Measurements from ENCODE around the gene DNAJC3. TPM values are rescaled to one million over a fixed set of nuclear protein-coding genes. Genes with fewer than 3 reads are reported as not detected.
"Not testable (repeated sequence)": the region's sequence is repeated elsewhere in the genome, so short reads cannot be mapped to it uniquely, and the experiment has no call there.

DNAJC3 gene, protein sequence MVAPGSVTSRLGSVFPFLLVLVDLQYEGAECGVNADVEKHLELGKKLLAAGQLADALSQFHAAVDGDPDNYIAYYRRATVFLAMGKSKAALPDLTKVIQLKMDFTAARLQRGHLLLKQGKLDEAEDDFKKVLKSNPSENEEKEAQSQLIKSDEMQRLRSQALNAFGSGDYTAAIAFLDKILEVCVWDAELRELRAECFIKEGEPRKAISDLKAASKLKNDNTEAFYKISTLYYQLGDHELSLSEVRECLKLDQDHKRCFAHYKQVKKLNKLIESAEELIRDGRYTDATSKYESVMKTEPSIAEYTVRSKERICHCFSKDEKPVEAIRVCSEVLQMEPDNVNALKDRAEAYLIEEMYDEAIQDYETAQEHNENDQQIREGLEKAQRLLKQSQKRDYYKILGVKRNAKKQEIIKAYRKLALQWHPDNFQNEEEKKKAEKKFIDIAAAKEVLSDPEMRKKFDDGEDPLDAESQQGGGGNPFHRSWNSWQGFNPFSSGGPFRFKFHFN
- polyA plus RNA-seq (2013, experiment 1 of 2; ENCODE audit: insufficient read length): 28.0 TPM
- polyA plus RNA-seq (2013, experiment 2 of 2; ENCODE audit: insufficient read length): 27.1 TPM

DNA sequence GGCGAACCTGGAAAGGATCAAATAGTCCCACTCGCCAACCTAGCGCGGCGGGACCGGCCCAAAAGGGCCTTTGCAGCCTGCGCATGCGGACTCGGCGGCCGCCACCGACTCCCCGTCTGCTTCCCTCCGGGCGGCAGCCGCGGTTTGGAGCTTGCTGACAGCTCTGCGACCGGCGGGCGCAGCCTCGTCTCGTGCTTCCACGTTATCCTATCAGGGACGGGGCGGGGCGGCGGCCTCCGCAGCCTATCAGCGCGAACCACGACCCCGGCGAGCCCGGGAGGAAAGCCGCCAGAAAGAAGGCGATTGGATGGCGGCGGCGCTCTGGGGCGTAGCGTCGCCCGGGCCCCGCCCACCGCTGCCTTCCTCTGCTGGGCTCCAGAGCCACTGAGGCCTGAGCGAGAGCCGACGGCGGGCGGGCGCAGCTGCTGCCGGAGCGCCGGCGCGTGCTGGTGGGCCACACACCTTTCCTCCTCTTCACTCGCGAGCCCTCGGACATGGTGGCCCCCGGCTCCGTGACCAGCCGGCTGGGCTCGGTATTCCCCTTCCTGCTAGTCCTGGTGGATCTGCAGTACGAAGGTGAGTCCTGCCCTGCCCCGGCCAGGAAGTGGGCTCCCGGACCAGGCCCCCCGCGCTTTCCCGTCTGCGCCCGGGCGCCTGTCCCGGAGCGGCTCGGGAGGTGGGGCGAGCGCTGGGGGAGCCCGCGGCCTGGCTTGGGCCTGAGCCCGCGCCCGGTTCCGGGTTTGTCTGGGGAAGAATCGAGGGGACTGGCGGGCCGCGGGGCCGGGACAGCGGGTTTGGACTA, at the start of gene DNAJC3:
Gene DNAJC3 (plus strand): TSS at position 378 of the 802 bp plus-strand sequence. CDS start 117 bp downstream, at position 495.
- peak; percentile 97 for DNase-seq

DNA sequence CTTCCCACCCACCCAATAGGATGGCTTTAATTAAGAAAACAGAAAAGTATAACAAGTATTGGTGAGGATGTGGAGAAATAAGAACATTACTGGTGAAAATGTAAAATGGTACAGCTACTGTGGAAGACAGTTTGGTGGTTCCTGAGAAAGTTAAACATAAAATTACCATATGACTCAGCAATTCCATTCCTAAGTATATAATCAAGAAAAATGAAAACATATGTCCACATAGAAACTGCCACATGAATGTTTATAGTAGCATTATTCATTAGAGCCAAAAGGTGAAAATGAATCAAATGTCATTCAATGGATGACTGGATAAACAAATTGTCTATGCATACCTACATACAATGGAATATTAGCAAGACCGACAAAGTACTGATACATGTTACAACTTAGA, 49.3 kb upstream of the DNAJC3 start:
- DNase-seq: peak; percentile 70

DNA sequence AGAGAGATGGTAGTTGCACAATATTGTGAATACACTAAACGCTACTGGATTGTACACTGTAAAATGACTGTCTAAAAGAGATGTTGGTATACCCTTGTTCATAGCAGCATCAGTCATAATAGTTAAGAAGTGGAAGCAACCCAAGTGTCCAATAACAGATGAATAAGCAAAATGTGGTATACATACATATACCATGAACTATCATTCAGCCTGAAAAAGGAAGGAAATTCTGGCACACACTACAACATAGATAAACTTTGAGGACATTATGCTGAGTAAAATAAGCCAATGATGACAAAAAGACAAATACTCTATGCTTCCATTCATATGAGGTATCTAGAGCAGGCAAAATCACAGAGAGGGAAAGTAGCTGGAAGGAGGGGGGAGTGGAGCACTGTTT, 48.5 kb upstream of the DNAJC3 start:
- DNase-seq: no peak

DNA sequence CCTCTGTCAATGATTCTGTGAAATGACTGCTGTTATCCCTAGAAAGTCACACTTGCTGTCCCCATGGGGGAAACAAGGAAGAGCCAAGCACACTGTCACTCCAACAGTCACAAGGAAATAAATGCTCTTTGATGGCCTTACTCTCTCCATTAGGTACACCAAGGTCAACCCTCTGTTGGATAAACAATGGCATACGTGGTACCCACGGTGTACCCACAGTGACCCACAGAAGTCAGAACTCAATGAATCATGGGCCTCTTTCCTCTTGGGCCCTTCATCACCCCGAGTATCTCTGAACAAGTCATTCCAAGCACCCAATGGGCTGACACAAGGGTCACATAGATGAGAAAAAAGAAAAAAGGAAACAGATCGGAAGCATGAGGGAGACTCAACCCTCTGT, 47.9 kb upstream of the DNAJC3 start:
- no peak for DNase-seq

DNA sequence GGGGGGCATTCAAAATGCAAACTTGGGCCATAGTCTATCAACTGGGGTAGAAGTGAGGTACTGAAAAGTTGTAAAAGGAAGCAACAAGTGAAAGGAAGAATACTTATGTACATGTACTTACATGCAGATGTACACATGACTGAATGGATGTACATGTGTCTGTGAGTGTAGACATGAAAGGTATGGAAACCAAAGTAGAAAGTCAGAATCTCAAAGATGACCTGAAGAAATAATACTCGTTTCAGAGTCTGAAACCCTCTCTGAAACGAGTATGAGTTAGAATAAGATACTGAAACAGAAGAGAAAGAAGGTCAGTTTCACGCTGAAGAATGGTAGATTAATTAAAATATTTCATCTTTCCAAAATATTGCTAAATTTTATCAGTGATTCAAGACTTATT, 46.3 kb upstream of the DNAJC3 start:
- no peak for DNase-seq

DNA sequence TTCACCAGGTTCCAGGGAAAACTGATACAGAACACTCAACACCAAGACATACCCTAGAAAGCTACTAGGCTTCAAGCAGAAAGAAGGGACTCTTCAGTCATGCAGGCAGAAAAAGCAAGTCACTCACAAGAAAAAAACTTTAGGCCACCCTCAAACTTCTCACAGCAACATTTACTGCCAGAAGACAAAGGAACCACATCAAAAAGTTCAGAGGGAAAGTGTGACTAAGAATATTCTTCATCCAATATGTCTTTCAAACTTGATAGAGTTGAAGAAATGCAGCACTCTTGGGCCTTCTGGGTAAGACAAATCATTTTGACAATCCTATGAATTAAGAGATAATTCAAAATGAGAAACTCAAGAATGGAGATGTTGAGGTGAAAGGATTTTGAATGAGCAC, 40.1 kb upstream of the DNAJC3 start:
- no peak for DNase-seq

DNA sequence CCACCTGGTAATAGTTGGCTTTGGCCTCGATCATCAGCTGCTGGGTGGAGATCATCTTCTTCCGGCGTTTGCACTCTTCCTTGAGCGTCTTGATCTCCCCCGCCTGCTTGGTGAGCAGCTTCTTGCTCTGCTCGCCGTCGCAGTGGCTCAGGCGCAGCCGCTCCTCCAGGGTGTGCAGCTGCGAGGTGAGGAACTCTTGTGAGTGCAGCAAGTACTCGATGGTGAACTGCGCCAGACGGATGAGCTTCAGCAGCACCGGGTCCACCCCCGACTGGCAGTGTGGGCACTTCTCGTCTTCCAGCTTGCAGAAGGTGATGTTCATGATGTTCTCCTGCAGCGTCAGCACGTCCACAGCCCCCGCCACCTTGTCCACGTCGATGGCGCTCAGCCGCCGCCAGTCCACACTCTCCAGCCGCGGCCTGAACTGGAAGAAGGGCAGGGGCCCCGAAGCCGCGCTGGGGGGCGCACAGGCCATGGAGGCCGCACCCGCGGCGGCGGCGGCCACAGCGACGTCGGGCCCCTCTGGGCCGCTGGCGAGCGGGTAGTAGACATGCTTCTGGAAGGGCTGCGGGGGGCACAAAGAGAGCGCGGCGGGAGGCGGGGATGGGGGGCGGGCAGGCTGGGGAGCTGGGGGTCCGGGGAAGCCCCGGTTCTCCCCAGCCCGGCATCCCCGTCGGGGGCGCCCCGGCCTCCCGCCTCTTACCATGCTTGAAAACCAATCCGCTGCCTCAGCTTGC, 35.5 kb upstream of the DNAJC3 start:
- DNase-seq: no peak

DNA sequence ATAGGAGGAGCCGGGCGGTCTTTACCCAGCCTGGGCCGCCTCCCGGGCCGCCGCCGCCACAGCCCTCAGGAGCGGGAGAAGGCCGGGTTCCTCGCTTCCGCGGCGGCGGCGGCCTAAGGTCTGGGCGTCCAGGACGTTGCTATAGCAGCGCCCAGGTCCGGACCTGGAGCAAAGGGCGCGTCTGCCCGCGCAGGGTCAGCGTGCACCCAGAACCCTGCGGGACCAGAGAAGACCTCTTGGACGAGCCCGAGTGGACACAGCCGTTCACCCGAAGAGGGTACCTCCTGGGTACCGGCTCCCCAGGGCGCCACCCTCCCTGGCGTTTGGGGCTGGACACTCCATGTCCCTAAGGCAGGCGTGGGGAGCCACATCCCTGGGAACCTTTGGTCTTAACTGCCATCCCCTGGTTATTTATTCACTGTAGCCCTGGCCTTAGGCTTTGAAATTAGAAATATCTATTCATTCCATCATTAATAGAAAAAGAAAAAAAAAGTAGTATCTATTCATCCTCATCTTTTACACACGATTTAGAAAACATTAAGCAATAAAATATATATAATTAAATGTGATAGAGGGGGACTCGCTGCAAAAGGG, 34.8 kb upstream of the DNAJC3 start:
- DNase-seq: peak; percentile 59

DNA sequence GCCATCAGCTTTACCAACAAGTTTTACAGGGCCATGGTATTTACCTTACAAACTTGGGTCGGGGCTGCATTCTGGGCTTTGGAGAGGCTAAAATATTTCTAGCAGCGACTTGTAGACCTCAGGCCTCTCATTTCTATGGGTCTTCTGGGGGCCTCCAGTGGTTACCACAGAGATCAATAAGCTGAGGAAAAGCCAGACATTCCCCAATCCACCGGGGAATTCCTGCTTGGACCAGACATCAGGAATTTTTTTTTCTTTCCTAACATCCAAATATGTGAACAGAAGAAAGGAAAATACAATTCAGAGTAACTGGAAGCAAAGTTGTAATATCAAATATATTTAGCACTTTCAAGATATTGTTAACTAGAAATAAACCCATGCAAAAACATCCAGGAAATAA, 33.9 kb upstream of the DNAJC3 start:
- peak; percentile 19 for DNase-seq

DNA sequence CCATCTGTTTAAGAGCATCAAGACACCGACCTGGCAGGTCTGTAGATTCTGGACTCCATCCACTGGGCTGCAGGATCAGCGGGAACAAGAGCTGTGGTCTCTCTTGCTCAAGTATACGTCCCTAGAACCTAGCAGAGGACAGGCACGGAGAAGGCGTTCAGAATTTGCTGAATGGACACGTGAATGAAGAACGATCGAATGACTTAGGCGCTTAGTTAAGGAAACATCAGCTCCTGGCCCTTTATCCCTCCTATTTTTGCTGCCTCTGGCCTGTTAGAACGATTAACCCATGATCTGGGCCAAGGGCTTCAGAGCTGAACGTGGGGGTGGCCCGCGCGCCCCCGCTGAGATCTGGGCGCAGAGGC, 33.4 kb upstream of the DNAJC3 start:
- peak; percentile 33 for DNase-seq

DNA sequence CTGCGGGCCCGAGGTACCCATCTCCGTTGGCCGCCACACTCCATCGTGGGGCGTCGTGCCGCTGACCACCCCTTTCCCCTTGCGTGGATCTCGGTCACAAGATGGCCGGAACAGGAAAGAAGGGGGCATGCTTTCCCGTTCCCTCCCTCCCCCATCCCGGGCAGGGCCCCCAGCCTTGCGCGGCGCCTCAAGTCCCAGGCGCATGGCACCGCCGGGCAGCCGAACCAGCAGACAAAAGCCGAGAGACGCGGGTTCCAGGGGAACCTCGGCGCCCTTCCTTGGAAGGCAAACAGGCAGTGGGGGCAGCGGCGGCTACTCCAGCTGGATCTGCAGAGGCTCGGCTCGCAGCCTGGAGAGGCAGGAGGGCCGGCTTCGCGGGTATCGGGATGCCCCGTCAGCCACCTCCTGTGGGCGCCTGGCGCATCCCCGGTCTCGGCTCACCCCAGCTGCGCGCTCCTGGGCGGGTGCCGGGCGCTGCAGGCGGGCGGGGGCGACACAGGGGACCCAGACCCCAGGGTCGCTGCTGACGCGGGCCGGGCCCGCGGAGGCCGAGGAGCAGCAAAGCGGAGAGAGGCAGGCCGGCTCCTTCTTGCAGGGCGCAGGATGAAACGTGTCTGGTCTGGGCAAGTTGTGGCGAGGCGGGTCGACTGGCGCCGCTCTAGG, 32.9 kb upstream of the DNAJC3 start:
- DNase-seq: peak; percentile 47

DNA sequence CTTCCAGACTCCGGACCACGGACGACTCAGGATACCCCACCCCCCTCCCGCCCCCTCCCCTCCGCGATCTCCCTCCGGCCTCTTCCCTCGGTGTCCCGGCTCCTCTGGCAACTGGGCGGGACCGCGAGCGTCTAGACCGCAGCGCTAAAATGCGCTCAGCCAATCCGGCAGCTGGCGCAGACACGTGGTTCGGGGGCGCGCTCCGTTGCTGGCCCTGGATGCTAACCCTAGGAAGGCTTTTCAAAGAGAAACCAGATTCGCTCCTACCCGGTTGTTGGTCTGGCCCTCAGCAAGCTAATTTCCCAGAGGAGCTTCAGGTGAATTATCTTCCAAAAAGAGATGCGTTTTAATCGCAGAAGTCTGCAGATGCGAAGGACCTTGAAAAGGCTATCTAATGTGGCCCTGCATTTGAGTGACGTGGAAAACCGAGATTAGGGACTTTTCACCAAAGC, 32.3 kb upstream of the DNAJC3 start, which contains the start of gene DZIP1:
Gene DZIP1 (minus strand): TSS at position 106 of the 452 bp plus-strand sequence. CDS start 2,677 bp downstream, outside the sequence.
- peak; percentile 83 for DNase-seq

DNA sequence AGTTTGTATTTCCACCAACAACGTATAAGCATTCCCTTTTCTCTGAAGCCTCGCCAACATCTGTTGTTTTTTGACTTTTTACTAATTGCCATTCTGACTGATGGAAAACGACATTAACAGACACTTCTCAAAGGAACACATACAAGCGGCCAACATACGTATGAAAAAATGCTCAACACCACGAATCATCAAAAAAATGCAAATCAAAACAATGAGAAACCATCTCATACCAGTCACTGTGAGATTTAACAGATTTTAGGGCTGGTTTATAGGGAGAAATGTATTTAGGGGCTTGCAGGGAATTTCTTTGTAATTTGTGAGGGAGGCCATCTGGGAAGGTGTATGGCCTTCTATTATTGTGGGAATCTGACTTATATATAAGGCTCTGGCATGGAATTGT, 29.6 kb upstream of the DNAJC3 start:
- peak; percentile 59 for DNase-seq

DNA sequence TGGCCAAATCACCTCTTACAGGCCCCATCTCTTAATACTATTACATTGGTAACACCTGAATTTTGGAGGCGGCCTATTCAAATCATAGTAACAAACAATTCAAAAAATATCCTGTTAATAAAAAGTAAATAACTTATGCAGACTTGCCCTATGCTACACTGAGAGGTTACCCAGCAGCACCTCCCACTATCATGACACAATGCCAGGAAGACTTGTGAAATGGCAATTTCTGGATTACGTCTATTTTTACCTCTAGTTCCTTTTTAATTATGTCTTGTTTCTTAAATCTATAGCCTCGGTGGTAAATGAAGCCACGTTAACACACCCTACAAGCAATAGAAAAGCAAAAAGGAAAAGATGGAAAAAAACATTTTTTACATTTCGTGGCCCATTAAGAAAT, 26.2 kb upstream of the DNAJC3 start:
- DNase-seq: no peak

DNA sequence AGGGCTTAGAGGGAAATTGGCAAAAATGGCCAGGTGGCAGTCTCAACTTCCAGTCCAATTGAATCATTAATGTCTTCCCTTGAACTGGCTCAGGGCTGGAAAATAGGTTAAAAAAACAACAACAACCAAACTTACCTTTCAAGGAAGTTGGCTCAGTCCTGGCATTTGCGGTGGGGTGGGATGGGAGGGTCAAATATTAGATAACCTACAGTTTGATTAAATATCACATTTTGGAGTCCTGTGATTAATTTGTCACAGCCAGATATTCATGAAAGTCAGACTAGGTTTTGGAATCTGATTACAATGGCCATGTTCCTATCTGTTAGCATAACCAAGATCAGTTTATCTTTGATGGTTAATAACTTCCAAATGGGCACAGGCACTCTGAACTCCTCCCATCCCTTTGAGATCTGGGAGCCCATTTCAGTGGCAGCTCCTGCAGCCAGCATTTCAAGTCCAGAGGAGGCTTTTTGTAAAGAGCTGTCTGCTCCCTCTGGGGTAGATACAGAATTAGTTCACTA, 24.6 kb upstream of the DNAJC3 start:
- DNase-seq: no peak

DNA sequence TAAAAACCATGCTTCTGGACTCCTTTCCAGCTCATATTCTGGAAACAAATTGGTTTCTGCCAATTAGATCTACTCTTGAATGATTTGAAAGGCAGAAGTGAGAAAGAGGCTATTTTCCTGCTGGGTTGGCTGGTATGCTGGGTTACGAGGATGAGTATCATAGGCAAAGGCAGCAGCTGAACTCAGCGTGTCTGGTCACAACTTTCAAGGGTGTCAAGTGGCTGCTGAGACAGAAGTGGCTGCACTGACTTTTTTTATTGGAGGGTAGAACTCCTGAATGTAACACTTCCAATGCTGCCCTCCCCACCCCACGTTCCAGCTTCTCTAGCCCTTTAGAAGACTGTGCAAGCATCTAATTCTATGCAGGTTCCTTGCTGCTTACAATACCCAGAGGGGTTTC, 24.1 kb upstream of the DNAJC3 start:
- DNase-seq: no peak

DNA sequence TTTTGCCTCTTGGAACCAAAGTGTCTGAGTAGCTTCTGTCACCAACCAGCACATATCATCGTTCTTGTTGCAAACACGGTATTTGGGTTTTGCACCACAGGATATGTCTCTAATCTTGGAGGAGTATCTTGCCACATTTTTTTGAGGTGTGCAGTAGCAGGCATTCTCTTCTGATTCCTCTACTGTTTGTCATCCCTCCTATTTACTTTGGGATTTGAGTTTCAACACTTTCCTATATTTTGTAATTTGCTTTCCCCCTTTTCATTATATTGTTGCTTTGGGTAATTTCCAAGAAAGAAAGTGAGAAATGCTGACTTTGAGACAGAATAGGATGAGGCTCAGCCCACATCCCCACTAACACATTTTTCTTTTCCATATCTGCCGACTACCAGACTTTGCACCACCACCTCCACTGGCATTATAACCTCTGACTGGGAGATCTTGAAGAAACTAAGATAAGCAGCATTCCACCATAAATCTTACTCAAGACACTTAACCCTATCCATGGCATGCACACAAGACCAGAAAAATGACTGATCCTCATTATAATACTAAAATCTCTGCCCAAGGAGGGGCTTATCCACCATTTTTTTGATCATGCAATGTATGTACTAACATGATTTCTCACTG, 20.4 kb upstream of the DNAJC3 start:
- no peak for DNase-seq

DNA sequence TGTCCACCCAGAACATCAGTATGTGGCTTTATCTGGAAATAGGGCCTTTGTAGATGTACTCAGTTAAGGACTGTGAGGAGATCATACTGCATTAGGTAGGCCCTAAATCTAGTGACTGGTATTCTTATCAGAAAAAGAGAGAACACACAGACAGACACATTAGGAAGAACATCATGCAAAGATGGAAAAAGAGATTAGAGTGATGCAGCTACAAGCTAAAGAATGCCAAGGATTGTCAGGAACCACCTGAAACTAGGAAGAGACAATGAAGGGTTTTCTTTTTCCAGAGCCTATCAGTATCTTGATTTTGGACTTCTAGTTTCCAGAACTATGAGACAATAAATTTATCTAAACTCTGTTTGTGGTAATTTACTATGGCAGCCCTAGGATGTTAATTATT, 17.4 kb upstream of the DNAJC3 start:
- DNase-seq: no peak

DNA sequence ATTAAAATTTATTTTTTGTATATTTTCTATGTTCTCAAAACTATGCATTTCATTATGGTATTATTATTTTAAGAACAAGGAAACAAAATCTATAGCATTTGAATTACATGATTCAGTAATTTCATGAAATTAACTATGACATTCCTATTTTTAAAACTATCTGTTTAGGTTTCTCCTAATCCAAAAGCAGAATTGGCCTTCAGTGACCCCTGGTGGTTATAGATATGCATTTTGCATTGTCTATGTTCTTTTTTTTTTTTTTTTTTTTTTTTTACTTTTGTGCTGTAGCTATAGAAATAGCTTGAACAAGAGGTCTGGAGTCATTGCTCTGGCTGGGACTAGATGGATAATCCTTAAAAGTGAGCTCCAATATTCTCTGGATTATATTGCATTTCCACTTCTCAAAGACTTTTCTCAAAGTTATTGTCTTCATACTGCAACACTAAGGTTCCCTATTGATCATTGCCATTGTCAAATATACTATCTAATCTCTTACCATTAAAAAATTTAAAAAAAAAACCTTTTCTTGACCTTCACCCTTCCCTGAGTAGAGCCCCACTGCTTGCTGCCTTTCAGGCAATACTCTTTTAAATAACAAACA, 15.9 kb upstream of the DNAJC3 start:
- DNase-seq: peak; percentile 63

DNA sequence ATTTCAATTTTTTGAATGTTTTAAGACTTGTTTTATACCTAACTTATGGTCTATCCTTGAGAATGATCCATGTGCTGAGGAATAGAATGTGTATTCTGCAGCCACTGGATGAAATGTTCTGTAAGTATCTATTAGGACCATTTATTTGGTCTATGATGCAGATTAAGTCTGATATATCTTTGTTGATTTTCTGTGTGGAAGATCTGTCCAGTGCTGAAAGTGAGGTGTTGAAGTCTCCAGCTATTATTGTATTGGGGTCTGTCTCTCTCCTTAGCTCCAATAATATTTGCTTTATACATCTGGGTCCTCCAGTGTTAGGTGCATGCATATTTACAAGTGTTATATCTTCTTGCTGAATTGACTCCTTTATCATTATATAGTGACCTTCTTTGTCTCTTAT, 9.7 kb upstream of the DNAJC3 start:
- not testable (repeated sequence) for DNase-seq

Measured in fibroblast of skin of back (primary cell).